K562 (cell line): Measurements from ENCODE around the gene M6PR. TPM values are rescaled to one million over a fixed set of nuclear protein-coding genes. Genes with fewer than 3 reads are reported as not detected.

Experiments
- C11orf30 ChIP-seq: fragments of 450-650 bp; IDR thresholded peaks from 2 replicates; pipeline ENCODE4 v1.6.1; 2016; ENCODE audit warnings: low read depth, mild to moderate bottlenecking
- CREB5 ChIP-seq: fragments of 250-450 bp; sonication (Bioruptor Pico); IDR thresholded peaks from 2 replicates; pipeline ENCODE4 v1.5.0; 2020; ENCODE audit warnings: mild to moderate bottlenecking
- DPF2 ChIP-seq: fragments of 450-650 bp; IDR thresholded peaks from 2 replicates; pipeline ENCODE4 v1.6.1; 2016
- ETV1 ChIP-seq: fragments of 450-650 bp; conservative IDR thresholded peaks from 2 replicates; pipeline ENCODE4 v1.6.1; 2016; ENCODE audit warnings: missing genetic modification characterization, control low read depth, low read depth, missing compliant biosample characterization
- ETV6 ChIP-seq, 3 experiments: fragments of 150-350 bp in 1 of 3; sonication (generic) in 1 of 3; formaldehyde crosslinking in 1 of 3; IDR thresholded peaks; 2 replicates each; pipeline versions ENCODE4 v1.6.1 to v1.8.0; 2014 to 2022; ENCODE audit warnings: borderline replicate concordance in 2 of 3, low read depth in 2 of 3, antibody characterized with exemption in 1 of 3, low read length in 1 of 3, mild to moderate bottlenecking in 1 of 3, missing genetic modification reagents in 1 of 3
- FOXA3 ChIP-seq, 2 experiments: fragments of 450-650 bp in 1 of 2; sonication (generic) in 1 of 2; formaldehyde crosslinking; IDR thresholded peaks in 1 of 2; conservative IDR thresholded peaks in 1 of 2; 2 replicates each; pipeline versions ENCODE4 v1.4.0 to v1.8.0; 2020 to 2022; ENCODE audit warnings: mild to moderate bottlenecking in 2 of 2, missing genetic modification reagents in 1 of 2
- GATA2 ChIP-seq: sonication (generic); formaldehyde crosslinking; IDR thresholded peaks from 2 replicates; pipeline ENCODE4 v1.4.0; 2020; ENCODE audit warnings: mild to moderate bottlenecking, missing genetic modification reagents
- LEF1 ChIP-seq: fragments of 450-650 bp; IDR thresholded peaks from 2 replicates; pipeline ENCODE4 v1.6.1; 2016; ENCODE audit warnings: mild to moderate bottlenecking
- MBD2 ChIP-seq: sonication (generic); IDR thresholded peaks from 2 replicates; pipeline ENCODE4 v1.6.1; 2016; ENCODE audit warnings: low read depth, borderline replicate concordance
- MTA1 ChIP-seq: fragments of 450-650 bp; IDR thresholded peaks from 2 replicates; pipeline ENCODE4 v1.6.1; 2017; ENCODE audit warnings: borderline replicate concordance
- MTA3 ChIP-seq: fragments of 450-650 bp; formaldehyde crosslinking; IDR thresholded peaks from 2 replicates; pipeline ENCODE4 v1.6.1; 2017; ENCODE audit warnings: mild to moderate bottlenecking, borderline replicate concordance
- NBN ChIP-seq: fragments of 450-650 bp; IDR thresholded peaks from 2 replicates; pipeline ENCODE4 v1.6.1; 2016; ENCODE audit warnings: low read depth, mild to moderate bottlenecking
- NCOA6 ChIP-seq: fragments of 450-650 bp; IDR thresholded peaks from 2 replicates; pipeline ENCODE4 v1.6.1; 2017; ENCODE audit warnings: mild to moderate bottlenecking
- NEUROD1 ChIP-seq: fragments of 150-350 bp; IDR thresholded peaks from 2 replicates; pipeline ENCODE4 v1.6.1; 2014; ENCODE audit warnings: borderline replicate concordance, low read length, low read depth; ENCODE audit not compliant: partially characterized antibody
- NKRF ChIP-seq: fragments of 450-650 bp; IDR thresholded peaks from 2 replicates; pipeline ENCODE4 v1.6.1; 2016; ENCODE audit warnings: borderline replicate concordance
- RBBP5 ChIP-seq: fragments of 200-600 bp; sonication (generic); IDR thresholded peaks from 2 replicates; pipeline ENCODE4 v1.6.1; 2012; ENCODE audit warnings: borderline replicate concordance, mild to moderate bottlenecking, low read length, control low read depth, inconsistent platforms; ENCODE audit not compliant: insufficient read depth, poor library complexity, severe bottlenecking
- SMARCC2 ChIP-seq: fragments of 450-650 bp; IDR thresholded peaks from 2 replicates; pipeline ENCODE4 v1.6.1; 2017; ENCODE audit warnings: antibody characterized with exemption, moderate library complexity, mild to moderate bottlenecking, low read depth
- SNAPC5 ChIP-seq: fragments of 250-450 bp; sonication (Bioruptor Pico); IDR thresholded peaks from 2 replicates; pipeline ENCODE4 v1.8.0; 2021; ENCODE audit warnings: moderate library complexity, mild to moderate bottlenecking, inconsistent platforms
- TEAD4 ChIP-seq, 2 experiments: sonication (generic) in 1 of 2; formaldehyde crosslinking in 1 of 2; IDR thresholded peaks; 2 replicates each; pipeline versions ENCODE4 v1.6.1 to v1.8.0; 2012 to 2022; ENCODE audit warnings: borderline replicate concordance in 1 of 2, inconsistent platforms in 1 of 2, low read length in 1 of 2, mild to moderate bottlenecking in 1 of 2, missing genetic modification reagents in 1 of 2
- ZBTB12 ChIP-seq: fragments of 250-450 bp; sonication (Bioruptor Pico); IDR thresholded peaks from 2 replicates; pipeline ENCODE4 v1.4.0; 2020
- ZNF316 ChIP-seq: fragments of 450-650 bp; IDR thresholded peaks from 2 replicates; pipeline ENCODE4 v1.6.1; 2016
- ZNF639 ChIP-seq, 2 experiments: fragments of 200-800 bp in 1 of 2; sonication (Bioruptor generic) in 1 of 2; sonication (generic) in 1 of 2; formaldehyde crosslinking in 1 of 2; IDR thresholded peaks in 1 of 2; conservative IDR thresholded peaks in 1 of 2; 2 replicates each; pipeline versions ENCODE4 v1.5.0 to v1.6.1; 2016 to 2020; ENCODE audit warnings: missing compliant biosample characterization in 1 of 2, missing genetic modification characterization in 1 of 2, missing genetic modification reagents in 1 of 2
- polyA plus RNA-seq, 8 experiments: library from polyadenylated mRNA; depleted of rRNA in 4 of 8; stranded (reverse) in 5 of 8; unstranded in 3 of 8; fragments of >200 nt; fragmentation: Nextera tagmentation in 2 of 8; fragmentation: Illumina TruSeq in 1 of 8; extraction: Ambion mirVana in 2 of 8; extraction: Trizol in 1 of 8; gene quantifications; 2 replicates each; pipeline versions ENCODE4 v1.2.1 to v1.2.3, GENCODE V29; 2011 to 2014; ENCODE audit warnings: inconsistent platforms in 1 of 8, missing spikeins in 1 of 8
- total RNA-seq, 7 experiments: library from RNA; depleted of rRNA in 6 of 7; stranded (reverse); fragments of >200 nt in 6 of 7; fragmentation: Illumina TruSeq in 2 of 7; extraction: Trizol in 2 of 7; gene quantifications; 2 replicates each; pipeline versions ENCODE4 v1.2.1 to v1.2.3, GENCODE V29; 2011 to 2021; ENCODE audit warnings: low replicate concordance in 1 of 7

The M6PR gene
- total and polyA plus RNA-seq, 9 of the 15 experiments (the other 6 are each of a cell fraction or from before 2014, with no cell fraction given) = 78.6 to 159 (median 112) TPM

- no peak for TF ChIP-seq ETV6 (IDR thresholded peaks at IDR 0.05; ENCODE audit: borderline replicate concordance in 1 of 2, low read depth in 2 of 2, low read length in 1 of 2)
- no peak for TF ChIP-seq ETV6 (CRISPR knock-in tag; IDR thresholded peaks at IDR 0.05; ENCODE audit: borderline replicate concordance)
- no peak for TF ChIP-seq ETV1 (tag)
- TF ChIP-seq GATA2 (CRISPR knock-in tag) = peak; percentile 43; the same call in 1 of the 2 replicates
- 0 out of 2 replicates have a peak, but pooled peaks have one; percentile 21 for TF ChIP-seq NKRF
- TF ChIP-seq MTA1 = peak; percentile 63; the same call in 1 of the 2 replicates
- TF ChIP-seq ZNF639 (CRISPR knock-in tag; conservative IDR thresholded peaks at IDR 0.05 in 1 of 2, IDR thresholded peaks at IDR 0.05 in 1 of 2) = no peak; a peak in 1 of 4 replicates
- TF ChIP-seq LEF1 = peak; percentile 12; the same call in 1 of the 2 replicates
- 0 out of 2 replicates have a peak, but pooled peaks have one; percentile 50 for TF ChIP-seq C11orf30
- no peak for TF ChIP-seq SMARCC2
- no peak for TF ChIP-seq FOXA3 (CRISPR knock-in tag; conservative IDR thresholded peaks at IDR 0.05 in 1 of 2, IDR thresholded peaks at IDR 0.05 in 1 of 2)
- TF ChIP-seq ZNF316 = peak; percentile 75
- peak; percentile 34; the same call in 1 of the 2 replicates for TF ChIP-seq TEAD4 (IDR thresholded peaks at IDR 0.05; ENCODE audit: low read length)
- TF ChIP-seq TEAD4 (CRISPR knock-in tag; IDR thresholded peaks at IDR 0.05; ENCODE audit: borderline replicate concordance) = no peak
- no peak for TF ChIP-seq RBBP5
- peak; percentile 25; the same call in 1 of the 2 replicates for TF ChIP-seq DPF2
- TF ChIP-seq NEUROD1 = no peak
- peak; percentile 44 for TF ChIP-seq NCOA6
- TF ChIP-seq ZBTB12 (CRISPR knock-in tag) = no peak
- 0 out of 2 replicates have a peak, but pooled peaks have one; percentile 8 for TF ChIP-seq MTA3
- TF ChIP-seq MBD2 = no peak
- TF ChIP-seq SNAPC5 (CRISPR knock-in tag) = no peak
- peak; percentile 16; the same call in 1 of the 2 replicates for TF ChIP-seq NBN
- TF ChIP-seq CREB5 = no peak
Observed at GRCh38 chr12:8950221-8950527, 729 bp upstream of the M6PR start (continued).
